IMR-90 (cell line): ENCODE measurements around the gene DMXL1.

ENCODE experiments used
- CHD1 ChIP-seq: IDR thresholded peaks from 2 replicates; pipeline ENCODE4 v1.6.1; 2012; ENCODE audit warnings: low read depth, low read length, improper control_type of control experiment
- MAFK ChIP-seq: IDR thresholded peaks from 2 replicates; pipeline ENCODE4 v1.6.1; 2012; ENCODE audit warnings: low read depth, low read length, improper control_type of control experiment
- MAZ ChIP-seq: IDR thresholded peaks from 2 replicates; pipeline ENCODE4 v1.6.1; 2012; ENCODE audit warnings: low read depth, mild to moderate bottlenecking, low read length, improper control_type of control experiment, moderate library complexity, borderline replicate concordance
- NFE2L2 ChIP-seq: fragments of 150-350 bp; IDR thresholded peaks from 2 replicates; pipeline ENCODE4 v1.6.1; 2016; ENCODE audit warnings: low read depth, mild to moderate bottlenecking, low read length
- POLR2A ChIP-seq: IDR thresholded peaks from 2 replicates; pipeline ENCODE4 v1.6.1; 2012; ENCODE audit warnings: mild to moderate bottlenecking, low read depth, low read length
- RAD21 ChIP-seq: IDR thresholded peaks from 2 replicates; pipeline ENCODE4 v1.6.1; 2012; ENCODE audit warnings: low read length, improper control_type of control experiment
- RFX5 ChIP-seq: IDR thresholded peaks from 2 replicates; pipeline ENCODE4 v1.8.0; 2012; ENCODE audit warnings: low read depth, mild to moderate bottlenecking, low read length, moderate library complexity
- SMC3 ChIP-seq: fragments of 150-350 bp; IDR thresholded peaks from 2 replicates; pipeline ENCODE4 v1.6.1; 2016; ENCODE audit warnings: low read depth, mild to moderate bottlenecking, antibody characterized with exemption, low read length, moderate library complexity
- TF ChIP-seq, protein P1 (sequence below): conservative IDR thresholded peaks from 2 replicates; pipeline ENCODE4 v1.5.1; 2012; ENCODE audit warnings: mild to moderate bottlenecking, low read depth, low read length, improper control_type of control experiment
- TF ChIP-seq, protein P2 (sequence below): fragments of 150-350 bp; IDR thresholded peaks from 2 replicates; pipeline ENCODE4 v1.6.1; 2017; ENCODE audit warnings: mild to moderate bottlenecking, antibody characterized with exemption, low read length, low read depth

DNA sequence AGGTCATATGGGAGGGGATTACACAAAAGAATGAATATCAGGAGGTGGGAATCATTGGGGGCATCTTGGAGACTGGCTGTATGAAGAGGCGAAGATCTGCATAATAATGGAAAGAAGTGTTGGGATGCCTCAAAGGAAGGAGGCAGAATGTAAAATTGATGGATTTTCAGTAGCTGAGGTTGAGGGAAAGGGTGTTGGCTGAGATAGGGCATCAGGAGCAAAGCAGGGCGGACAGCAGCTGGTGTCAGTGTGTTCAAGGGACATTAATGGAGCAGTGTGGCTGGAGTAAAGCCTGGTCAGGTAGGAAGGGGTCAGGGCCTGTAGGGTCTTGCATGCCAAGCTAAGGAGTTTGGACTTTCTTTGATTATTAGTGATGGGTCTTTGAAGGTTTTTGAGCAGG, 219.7 kb downstream of the DMXL1 start:
- TF ChIP-seq POLR2A: no peak
- TF ChIP-seq, protein P1, sequence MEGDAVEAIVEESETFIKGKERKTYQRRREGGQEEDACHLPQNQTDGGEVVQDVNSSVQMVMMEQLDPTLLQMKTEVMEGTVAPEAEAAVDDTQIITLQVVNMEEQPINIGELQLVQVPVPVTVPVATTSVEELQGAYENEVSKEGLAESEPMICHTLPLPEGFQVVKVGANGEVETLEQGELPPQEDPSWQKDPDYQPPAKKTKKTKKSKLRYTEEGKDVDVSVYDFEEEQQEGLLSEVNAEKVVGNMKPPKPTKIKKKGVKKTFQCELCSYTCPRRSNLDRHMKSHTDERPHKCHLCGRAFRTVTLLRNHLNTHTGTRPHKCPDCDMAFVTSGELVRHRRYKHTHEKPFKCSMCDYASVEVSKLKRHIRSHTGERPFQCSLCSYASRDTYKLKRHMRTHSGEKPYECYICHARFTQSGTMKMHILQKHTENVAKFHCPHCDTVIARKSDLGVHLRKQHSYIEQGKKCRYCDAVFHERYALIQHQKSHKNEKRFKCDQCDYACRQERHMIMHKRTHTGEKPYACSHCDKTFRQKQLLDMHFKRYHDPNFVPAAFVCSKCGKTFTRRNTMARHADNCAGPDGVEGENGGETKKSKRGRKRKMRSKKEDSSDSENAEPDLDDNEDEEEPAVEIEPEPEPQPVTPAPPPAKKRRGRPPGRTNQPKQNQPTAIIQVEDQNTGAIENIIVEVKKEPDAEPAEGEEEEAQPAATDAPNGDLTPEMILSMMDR: no peak
- TF ChIP-seq RAD21: no peak
- TF ChIP-seq MAZ: no peak
- TF ChIP-seq, protein P2, sequence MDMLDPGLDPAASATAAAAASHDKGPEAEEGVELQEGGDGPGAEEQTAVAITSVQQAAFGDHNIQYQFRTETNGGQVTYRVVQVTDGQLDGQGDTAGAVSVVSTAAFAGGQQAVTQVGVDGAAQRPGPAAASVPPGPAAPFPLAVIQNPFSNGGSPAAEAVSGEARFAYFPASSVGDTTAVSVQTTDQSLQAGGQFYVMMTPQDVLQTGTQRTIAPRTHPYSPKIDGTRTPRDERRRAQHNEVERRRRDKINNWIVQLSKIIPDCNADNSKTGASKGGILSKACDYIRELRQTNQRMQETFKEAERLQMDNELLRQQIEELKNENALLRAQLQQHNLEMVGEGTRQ: no peak
- no peak for TF ChIP-seq RFX5
- TF ChIP-seq CHD1: no peak
- TF ChIP-seq MAFK: no peak
- TF ChIP-seq NFE2L2: no peak
- TF ChIP-seq SMC3: no peak
